Osteoblast (primary cell): ENCODE data around the gene SUGT1. TPM values are rescaled to one million over a fixed set of nuclear protein-coding genes. Genes with fewer than 3 reads are reported as not detected.
"Not testable (repeated sequence)": the region's sequence is repeated elsewhere in the genome, so short reads cannot be mapped to it uniquely, and the experiment has no call there.

Experiments
- DNase-seq: peaks from one replicate; pipeline ENCODE4 v3.0.0; 2011; ENCODE audit warnings: low spot score, mixed read lengths; ENCODE audit not compliant: insufficient read length; ENCODE audit errors: missing footprints
- H2AFZ ChIP-seq: 2 replicates; pipeline ENCODE4 v1.6.0; 2011; ENCODE audit warnings: mild to moderate bottlenecking, low read length
- H3K27ac ChIP-seq: 2 replicates; pipeline ENCODE4 v1.5.1; 2011; ENCODE audit warnings: mild to moderate bottlenecking, low read depth, low read length, moderate library complexity
- H3K27me3 ChIP-seq: 2 replicates; pipeline ENCODE4 v1.6.0; 2012; ENCODE audit warnings: mild to moderate bottlenecking, control low read depth, inconsistent platforms, low read length, moderate library complexity; ENCODE audit not compliant: insufficient read depth
- H3K36me3 ChIP-seq: 2 replicates; pipeline ENCODE4 v1.5.1; 2011; ENCODE audit warnings: mild to moderate bottlenecking, low read length, control low read depth, moderate library complexity; ENCODE audit not compliant: insufficient read depth
- H3K4me1 ChIP-seq: 2 replicates; pipeline ENCODE4 v1.5.1; 2011; ENCODE audit warnings: mild to moderate bottlenecking, low read length, control low read depth, moderate library complexity; ENCODE audit not compliant: insufficient read depth
- H3K4me2 ChIP-seq: 2 replicates; pipeline ENCODE4 v1.6.0; 2011; ENCODE audit warnings: mild to moderate bottlenecking, low read length; ENCODE audit not compliant: insufficient read depth
- H3K4me3 ChIP-seq: fragments of 200-600 bp; sonication (generic); 3 replicates; pipeline ENCODE4 v1.5.1; 2012; ENCODE audit warnings: mild to moderate bottlenecking, low read length, inconsistent platforms; ENCODE audit not compliant: insufficient read depth
- H3K79me2 ChIP-seq: 2 replicates; pipeline ENCODE4 v1.6.0; 2012; ENCODE audit warnings: mild to moderate bottlenecking, low read length, control low read depth, inconsistent platforms; ENCODE audit not compliant: insufficient read depth
- H3K9me3 ChIP-seq: 2 replicates; pipeline ENCODE4 v1.5.1; 2011; ENCODE audit warnings: low read depth, low read length, control low read depth
- H4K20me1 ChIP-seq: 2 replicates; pipeline ENCODE4 v1.6.0; 2012; ENCODE audit warnings: mild to moderate bottlenecking, low read length, control low read depth; ENCODE audit not compliant: insufficient read depth
- CTCF ChIP-seq: IDR thresholded peaks from 2 replicates; pipeline ENCODE4 v1.5.1; 2011; ENCODE audit warnings: mild to moderate bottlenecking, low read depth, low read length, moderate library complexity; ENCODE audit errors: extremely low read depth
- total RNA-seq: library from RNA; depleted of rRNA; stranded (reverse); fragments of >200 nt; gene quantifications from 2 replicates; pipeline ENCODE4 v1.2.3, GENCODE V29; 2012

SUGT1 gene
- total RNA-seq, 1 donor: 30.4 TPM

DNA sequence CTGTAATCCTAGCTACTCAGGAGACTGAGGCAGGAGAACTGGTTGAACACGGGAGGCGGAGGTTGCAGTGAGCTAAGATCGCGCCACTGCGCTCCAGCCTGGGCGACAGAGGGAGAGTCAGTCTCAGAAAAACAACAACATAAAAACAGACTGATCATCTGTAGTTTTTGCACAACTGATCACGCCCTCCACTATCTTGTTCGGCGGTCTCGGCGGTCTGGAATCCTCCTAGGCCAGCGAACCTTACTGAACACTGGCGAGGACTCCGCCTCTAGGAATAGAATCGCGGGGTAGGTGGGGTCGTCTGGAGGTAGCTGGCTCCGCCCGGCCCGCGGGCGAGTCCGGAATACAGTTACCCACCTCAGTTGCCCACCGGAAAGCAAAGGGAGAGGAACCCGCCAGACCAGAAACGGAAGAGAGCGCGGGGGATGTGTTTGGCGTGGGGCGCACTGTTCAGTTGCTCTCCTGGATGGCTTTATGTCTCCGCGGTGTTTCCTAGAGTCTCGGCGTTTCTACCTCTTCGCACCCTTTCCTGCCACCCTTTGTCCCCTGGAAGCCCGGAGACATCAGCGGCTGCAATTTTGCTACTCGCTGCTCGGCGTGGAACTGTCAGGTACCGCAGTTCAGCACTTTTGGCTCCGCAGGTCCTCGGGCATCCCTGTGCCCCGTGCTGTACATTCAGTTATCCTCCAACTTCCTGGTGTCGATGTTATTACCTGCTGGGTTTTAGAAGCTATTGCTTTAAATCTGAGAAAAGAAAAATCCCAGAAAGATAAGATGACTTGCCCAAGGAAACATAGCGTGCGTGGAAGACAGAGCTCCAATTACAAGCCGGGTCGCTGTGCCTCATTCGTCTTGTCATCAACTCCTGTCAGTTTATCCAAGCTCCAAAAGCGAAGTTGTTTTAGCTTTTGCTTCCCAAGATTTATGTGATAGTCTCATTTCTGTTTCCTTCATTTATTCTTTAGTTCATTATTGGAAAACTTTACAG is 35.3 kb upstream of the SUGT1 start:
- Histone ChIP-seq H2AFZ (peak overlapping the region; percentile 96), H3K4me3 (peak overlapping the region; percentile 89), H3K36me3 (no peaks in the 10 kb centered on the region), H3K79me2 (peaks cover 17% of the 10 kb centered on the region), H3K4me1 (peaks cover 5% of the 10 kb centered on the region), H3K27ac (peak overlapping the region; percentile 61), H3K4me2 (peak overlapping the region; percentile 91), H3K27me3 (no peaks in the 10 kb centered on the region), H4K20me1 (no peaks in the 10 kb centered on the region), H3K9me3 (no peaks in the 10 kb centered on the region)
- TF ChIP-seq CTCF: no peak
- peak; percentile 84 for DNase-seq

DNA sequence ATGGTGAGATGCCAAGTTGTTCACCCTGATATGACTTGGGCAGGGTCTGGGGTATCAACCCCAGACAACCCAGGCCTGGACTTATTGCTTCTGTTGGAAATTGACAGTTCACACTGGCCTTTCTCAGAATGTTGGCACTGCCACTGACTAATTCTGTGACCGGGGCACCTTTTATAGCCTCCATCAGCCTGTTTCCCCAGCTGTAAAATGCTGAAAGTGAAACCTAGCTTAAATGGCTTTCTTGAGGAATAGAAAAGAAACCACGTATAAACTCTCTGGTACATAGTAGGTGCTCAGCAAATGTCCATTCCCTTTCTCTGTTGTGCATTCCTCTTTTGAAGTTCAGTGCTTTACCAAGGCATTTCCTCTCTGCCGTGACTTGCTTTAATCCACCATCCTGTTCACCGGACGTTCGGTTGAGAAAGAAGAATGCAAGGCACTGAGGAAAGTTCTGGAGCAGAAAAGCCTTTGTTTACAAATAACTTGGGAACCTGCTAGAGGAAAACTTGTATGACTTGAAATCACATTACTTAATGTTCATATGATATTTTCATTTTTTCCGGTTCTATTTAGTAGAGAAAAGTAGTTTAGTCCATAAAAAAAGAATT is 21.4 kb upstream of the SUGT1 start:
- not testable (repeated sequence) for DNase-seq, H3K9me3 ChIP-seq, H3K4me2 ChIP-seq, H3K79me2 ChIP-seq, H3K36me3 ChIP-seq, H3K27me3 ChIP-seq, H3K4me1 ChIP-seq, H4K20me1 ChIP-seq, H3K27ac ChIP-seq
- peak overlapping the region; percentile 29 for H2AFZ ChIP-seq
- peak overlapping the region; percentile 22 for H3K4me3 ChIP-seq

GRCh38 chr13:52638666-52639328 is 13.8 kb upstream of the SUGT1 start:
- no peak for DNase-seq
- Histone ChIP-seq H3K4me2 (no peak overlapping the region), H3K9me3 (no peaks in the 10 kb centered on the region), H2AFZ (no peak overlapping the region), H4K20me1 (no peaks in the 10 kb centered on the region), H3K27me3 (no peaks in the 10 kb centered on the region), H3K4me3 (no peak overlapping the region), H3K36me3 (no peaks in the 10 kb centered on the region), H3K27ac (no peak overlapping the region), H3K79me2 (no peaks in the 10 kb centered on the region), H3K4me1 (no peaks in the 10 kb centered on the region)
- TF ChIP-seq CTCF: no peak

DNA sequence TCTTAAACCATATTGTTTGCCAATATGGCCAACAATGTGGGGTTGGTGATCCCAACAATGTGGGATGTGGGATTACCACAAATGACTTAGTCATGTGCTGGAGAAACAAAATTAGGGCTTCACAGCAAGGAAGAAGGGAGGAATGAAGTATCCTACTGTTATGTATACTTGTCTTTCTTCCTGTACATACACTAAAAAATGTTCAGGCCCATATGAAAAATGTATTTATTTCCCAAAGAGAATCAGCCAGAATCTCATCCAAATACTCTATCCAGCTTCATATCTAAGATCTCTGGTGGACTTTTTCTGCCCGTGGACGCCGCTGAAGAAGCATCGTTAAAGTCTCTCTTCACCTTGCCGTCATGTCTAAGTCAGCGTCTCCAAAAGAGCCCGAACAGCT is 10.5 kb upstream of the SUGT1 start, which contains the start of gene HNRNPA1L2:
Gene HNRNPA1L2, plus strand, starts transcription at position 301 of the 400 bp plus-strand sequence. Its CDS starts 62 bp downstream, at position 363.
- Histone ChIP-seq H4K20me1 (no peaks in the 10 kb centered on the region), H3K4me3 (no peak within 1 kb of the TSS), H3K4me1 (no peaks in the 10 kb centered on the region), H3K27me3 (no peaks in the 10 kb centered on the region), H3K27ac (no peak within 1 kb of the TSS), H3K36me3 (no peaks in the 10 kb centered on the region), H3K9me3 (no peaks in the 10 kb centered on the region), H3K4me2 (no peak within 1 kb of the TSS), H3K79me2 (no peaks in the 10 kb centered on the region), H2AFZ (no peak within 1 kb of the TSS)
- no peak for DNase-seq
- no peak for TF ChIP-seq CTCF
